H9 (cell line): ENCODE data around the gene DPP6. TPM values are rescaled to one million over a fixed set of nuclear protein-coding genes. Genes with fewer than 3 reads are reported as not detected.

Experiments
- DNase-seq: peaks from one replicate; pipeline ENCODE4 v3.0.0-alpha.2; 2017
- H2AFZ ChIP-seq: one replicate; pipeline ENCODE4 v1.6.1; 2013; ENCODE audit warnings: mild to moderate bottlenecking, low read length, control low read depth, moderate library complexity
- H2AK5ac ChIP-seq: 2 replicates; pipeline ENCODE4 v1.6.1; 2013; ENCODE audit warnings: low read length, control low read depth, mixed read lengths; ENCODE audit not compliant: insufficient read length
- H2BK120ac ChIP-seq: one replicate; pipeline ENCODE4 v1.6.1; 2013; ENCODE audit warnings: low read depth, mild to moderate bottlenecking, low read length, control low read depth, inconsistent platforms; ENCODE audit not compliant: poor library complexity, severe bottlenecking
- H2BK12ac ChIP-seq: 2 replicates; pipeline ENCODE4 v1.6.1; 2013; ENCODE audit warnings: low read length, control low read depth, mixed read lengths, low read depth; ENCODE audit not compliant: insufficient read length
- H2BK15ac ChIP-seq: 2 replicates; pipeline ENCODE4 v1.6.1; 2013; ENCODE audit warnings: low read depth, low read length, control low read depth
- H2BK20ac ChIP-seq: one replicate; pipeline ENCODE4 v1.6.1; 2013; ENCODE audit warnings: low read depth, mild to moderate bottlenecking, low read length, control low read depth, inconsistent platforms; ENCODE audit not compliant: poor library complexity, severe bottlenecking
- H2BK5ac ChIP-seq: 2 replicates; pipeline ENCODE4 v1.6.1; 2013; ENCODE audit warnings: low read length, control low read depth, mixed read lengths; ENCODE audit not compliant: insufficient read length
- H3K14ac ChIP-seq: 2 replicates; pipeline ENCODE4 v1.6.1; 2013; ENCODE audit warnings: low read length, control low read depth; ENCODE audit not compliant: insufficient read depth
- H3K18ac ChIP-seq: 2 replicates; pipeline ENCODE4 v1.6.1; 2013; ENCODE audit warnings: low read depth, mild to moderate bottlenecking, mixed read lengths, low read length, control low read depth; ENCODE audit not compliant: insufficient read length
- H3K23ac ChIP-seq: 2 replicates; pipeline ENCODE4 v1.6.1; 2013; ENCODE audit warnings: low read length, control low read depth, mixed read lengths, low read depth; ENCODE audit not compliant: insufficient read length
- H3K23me2 ChIP-seq: 2 replicates; pipeline ENCODE4 v1.6.1; 2013; ENCODE audit warnings: low read depth, mild to moderate bottlenecking, mixed read lengths, low read length, control low read depth; ENCODE audit not compliant: insufficient read length, poor library complexity, severe bottlenecking
- H3K27ac ChIP-seq: 2 replicates; pipeline ENCODE4 v1.5.1; 2013; ENCODE audit warnings: low read length, control low read depth, mixed read lengths, low read depth; ENCODE audit not compliant: insufficient read length
- H3K27me3 ChIP-seq: 2 replicates; pipeline ENCODE4 v1.6.1; 2013; ENCODE audit warnings: low read length, control low read depth, inconsistent platforms; ENCODE audit not compliant: insufficient read depth
- H3K4ac ChIP-seq: 2 replicates; pipeline ENCODE4 v1.6.1; 2013; ENCODE audit warnings: low read depth, mild to moderate bottlenecking, control low read depth, inconsistent platforms, low read length, moderate library complexity
- H3K4me1 ChIP-seq: 2 replicates; pipeline ENCODE4 v1.6.1; 2013; ENCODE audit warnings: low read length, control low read depth, inconsistent platforms; ENCODE audit not compliant: insufficient read depth
- H3K4me2 ChIP-seq: 2 replicates; pipeline ENCODE4 v1.6.1; 2013; ENCODE audit warnings: low read length, control low read depth, mixed read lengths; ENCODE audit not compliant: insufficient read length, insufficient read depth
- H3K56ac ChIP-seq: 2 replicates; pipeline ENCODE4 v1.6.1; 2013; ENCODE audit warnings: low read depth, mild to moderate bottlenecking, mixed read lengths, low read length, control low read depth; ENCODE audit not compliant: insufficient read length
- H3K79me1 ChIP-seq: 2 replicates; pipeline ENCODE4 v1.6.1; 2013; ENCODE audit warnings: low read depth, mild to moderate bottlenecking, moderate library complexity, low read length, control low read depth, inconsistent platforms; ENCODE audit not compliant: insufficient read depth, poor library complexity, severe bottlenecking
- H3K79me2 ChIP-seq: 2 replicates; pipeline ENCODE4 v1.6.1; 2013; ENCODE audit warnings: low read length, control low read depth, inconsistent platforms; ENCODE audit not compliant: insufficient read depth
- H3K9ac ChIP-seq: 2 replicates; pipeline ENCODE4 v1.6.1; 2013; ENCODE audit warnings: low read length, control low read depth, mixed read lengths; ENCODE audit not compliant: insufficient read length; ENCODE audit errors: extremely low read depth
- H3K9me3 ChIP-seq: one replicate; pipeline ENCODE4 v1.6.1; 2013; ENCODE audit warnings: low read depth, low read length, inconsistent platforms; ENCODE audit not compliant: control insufficient read depth
- H3T11ph ChIP-seq: one replicate; pipeline ENCODE4 v1.6.1; 2013; ENCODE audit warnings: mild to moderate bottlenecking, low read length, control low read depth, inconsistent platforms
- H4K20me1 ChIP-seq: one replicate; pipeline ENCODE4 v1.6.1; 2013; ENCODE audit not compliant: control insufficient read depth, insufficient read length, insufficient read depth
- H4K5ac ChIP-seq: 2 replicates; pipeline ENCODE4 v1.6.1; 2013; ENCODE audit warnings: low read depth, mild to moderate bottlenecking, mixed read lengths, low read length, control low read depth; ENCODE audit not compliant: insufficient read length
- H4K8ac ChIP-seq: replicated peaks from 2 replicates; pipeline ENCODE4 v1.6.1; 2013; ENCODE audit warnings: low read length, control low read depth, mixed read lengths, low read depth; ENCODE audit not compliant: insufficient read length
- H4K91ac ChIP-seq: 2 replicates; pipeline ENCODE4 v1.6.1; 2013; ENCODE audit warnings: low read depth, mild to moderate bottlenecking, moderate library complexity, mixed read lengths, low read length, control low read depth; ENCODE audit not compliant: insufficient read length
- H3K27ac Mint-ChIP-seq, 3 experiments: 2 replicates in 2 of 3; 3 replicates in 1 of 3; pipeline ENCODE4 v1.8.0; 2020 to 2021; ENCODE audit warnings: mixed read lengths in 3 of 3, mild to moderate bottlenecking in 1 of 3, moderate library complexity in 1 of 3
- H3K27me3 Mint-ChIP-seq: 2 replicates; pipeline ENCODE4 v1.8.0; 2021; ENCODE audit warnings: low read depth, mild to moderate bottlenecking, moderate library complexity, mixed read lengths
- H3K36me3 Mint-ChIP-seq, 3 experiments: 2 replicates in 2 of 3; 3 replicates in 1 of 3; pipeline ENCODE4 v1.8.0; 2020 to 2021; ENCODE audit warnings: low read depth in 3 of 3, mixed read lengths in 3 of 3; ENCODE audit not compliant: insufficient read depth in 1 of 3
- H3K4me1 Mint-ChIP-seq, 2 experiments: 2 replicates each; pipeline ENCODE4 v1.8.0; 2020; ENCODE audit warnings: mixed read lengths in 2 of 2
- H3K4me3 Mint-ChIP-seq, 2 experiments: 2 replicates in 1 of 2; 3 replicates in 1 of 2; pipeline ENCODE4 v1.8.0; 2020 to 2021; ENCODE audit warnings: mild to moderate bottlenecking in 2 of 2, mixed read lengths in 2 of 2, moderate library complexity in 1 of 2
- H3K9me3 Mint-ChIP-seq, 2 experiments: 2 replicates in 1 of 2; 3 replicates in 1 of 2; pipeline ENCODE4 v1.8.0; 2020; ENCODE audit warnings: mild to moderate bottlenecking in 2 of 2, mixed read lengths in 2 of 2, moderate library complexity in 1 of 2
- WGBS: extraction: QIAGEN DNeasy Blood & Tissue Kit; methylation state at CpG from one replicate; pipeline ENCODE4 v1.1.7; 2013; ENCODE audit warnings: missing lambda C conversion rate, low lambda C conversion rate, mixed read lengths; ENCODE audit not compliant: insufficient read length; ENCODE audit errors: extremely low coverage; 5-methylcytosine and 5-hydroxymethylcytosine counted together
- total RNA-seq: library from RNA; stranded (reverse); gene quantifications from 2 replicates; pipeline ENCODE4 v1.2.1, GENCODE V29; 2021
- TF ChIP-seq, protein P1 (sequence below): fragments of 200-600 bp; sonication (generic); conservative IDR thresholded peaks from 3 replicates; pipeline ENCODE4 v1.8.0; 2021; ENCODE audit warnings: antibody characterized with exemption, mild to moderate bottlenecking

The DPP6 gene
- total RNA-seq, 1 experiment from 2014 or later: 4.5 TPM

DNA sequence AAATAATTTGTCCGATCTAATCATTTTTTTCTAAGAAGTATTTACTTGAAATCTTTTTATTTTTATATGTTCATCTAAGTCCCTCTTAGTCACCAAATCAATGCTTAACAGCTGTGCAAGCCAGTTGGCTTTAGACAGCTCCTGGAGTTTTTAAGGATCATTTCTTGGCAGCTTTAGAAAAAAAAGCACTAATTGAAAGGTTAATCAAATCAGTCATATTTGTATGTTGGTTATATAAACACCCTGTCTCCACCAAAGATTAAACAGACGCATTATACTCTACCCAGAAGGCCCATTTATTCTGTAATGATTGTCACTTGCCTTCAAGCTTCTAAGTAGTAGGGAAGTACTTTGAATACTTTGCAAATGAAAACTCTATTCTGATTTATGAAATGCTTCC lies 890.5 kb downstream of the DPP6 start:
- H3K18ac ChIP-seq: no peak overlapping the region
- TF ChIP-seq, protein P1, sequence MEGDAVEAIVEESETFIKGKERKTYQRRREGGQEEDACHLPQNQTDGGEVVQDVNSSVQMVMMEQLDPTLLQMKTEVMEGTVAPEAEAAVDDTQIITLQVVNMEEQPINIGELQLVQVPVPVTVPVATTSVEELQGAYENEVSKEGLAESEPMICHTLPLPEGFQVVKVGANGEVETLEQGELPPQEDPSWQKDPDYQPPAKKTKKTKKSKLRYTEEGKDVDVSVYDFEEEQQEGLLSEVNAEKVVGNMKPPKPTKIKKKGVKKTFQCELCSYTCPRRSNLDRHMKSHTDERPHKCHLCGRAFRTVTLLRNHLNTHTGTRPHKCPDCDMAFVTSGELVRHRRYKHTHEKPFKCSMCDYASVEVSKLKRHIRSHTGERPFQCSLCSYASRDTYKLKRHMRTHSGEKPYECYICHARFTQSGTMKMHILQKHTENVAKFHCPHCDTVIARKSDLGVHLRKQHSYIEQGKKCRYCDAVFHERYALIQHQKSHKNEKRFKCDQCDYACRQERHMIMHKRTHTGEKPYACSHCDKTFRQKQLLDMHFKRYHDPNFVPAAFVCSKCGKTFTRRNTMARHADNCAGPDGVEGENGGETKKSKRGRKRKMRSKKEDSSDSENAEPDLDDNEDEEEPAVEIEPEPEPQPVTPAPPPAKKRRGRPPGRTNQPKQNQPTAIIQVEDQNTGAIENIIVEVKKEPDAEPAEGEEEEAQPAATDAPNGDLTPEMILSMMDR: no peak
- H3K4ac ChIP-seq: no peak overlapping the region
- H3K9ac ChIP-seq: no peak overlapping the region
- no peaks in the 10 kb centered on the region for H3K79me1 ChIP-seq
- H3K27ac ChIP-seq: no peak overlapping the region
- no peak overlapping the region for H3K4me2 ChIP-seq
- no peak overlapping the region for H2BK5ac ChIP-seq
- H2BK20ac ChIP-seq: no peak overlapping the region
- H3K14ac ChIP-seq: no peak overlapping the region
- Mint-ChIP-seq H3K27me3 (peaks cover 1% of the 10 kb centered on the region), H3K36me3 (peaks cover 37 to 67% (median 59%) of the 10 kb centered on the region in 3 experiments), H3K9me3 (peaks cover 15 to 24% of the 10 kb centered on the region in 2 experiments), H3K4me3 (no peak overlapping the region), H3K27ac (no peak overlapping the region), H3K4me1 (no peaks in the 10 kb centered on the region)
- H2BK12ac ChIP-seq: no peak overlapping the region
- H4K8ac ChIP-seq: no peak overlapping the region
- no CpG with 5 or more reads among the region's 2 CpGs for WGBS
- no peak overlapping the region for H3K56ac ChIP-seq
- H3K9me3 ChIP-seq: peaks cover 5% of the 10 kb centered on the region
- no peak overlapping the region for H4K91ac ChIP-seq
- H3K23ac ChIP-seq: no peak overlapping the region
- H3T11ph ChIP-seq: no peak overlapping the region
- DNase-seq: no peak
- no peaks in the 10 kb centered on the region for H3K23me2 ChIP-seq
- H2AK5ac ChIP-seq: no peak overlapping the region
- no peak overlapping the region for H4K5ac ChIP-seq
- H4K20me1 ChIP-seq: no peaks in the 10 kb centered on the region
- no peak overlapping the region for H2AFZ ChIP-seq
- no peak overlapping the region for H2BK15ac ChIP-seq
- no peak overlapping the region for H2BK120ac ChIP-seq
- no peaks in the 10 kb centered on the region for H3K4me1 ChIP-seq
- no peaks in the 10 kb centered on the region for H3K79me2 ChIP-seq
- no peaks in the 10 kb centered on the region for H3K27me3 ChIP-seq
